SJSA1 (cell line): ENCODE data around the gene GMIP. TPM values are rescaled to one million over a fixed set of nuclear protein-coding genes. Genes with fewer than 3 reads are reported as not detected.

Source experiments
- DNase-seq, 2 experiments: peaks; one replicate each; pipeline ENCODE4 v3.0.0-alpha.2; 2015 to 2020; ENCODE audit warnings: low spot score in 2 of 2, low read depth in 1 of 2
- H3K27ac ChIP-seq: fragments of 250-450 bp; sonication (Bioruptor Pico); 2 replicates; pipeline ENCODE4 v1.5.1; 2020; ENCODE audit warnings: mild to moderate bottlenecking, moderate library complexity
- H3K27me3 ChIP-seq: fragments of 250-450 bp; sonication (Bioruptor Pico); replicated peaks from 2 replicates; pipeline ENCODE4 v1.5.1; 2020; ENCODE audit warnings: mild to moderate bottlenecking, moderate library complexity
- H3K36me3 ChIP-seq: fragments of 250-450 bp; sonication (Bioruptor Pico); 2 replicates; pipeline ENCODE4 v1.5.1; 2020; ENCODE audit warnings: mild to moderate bottlenecking
- H3K4me1 ChIP-seq: fragments of 250-450 bp; sonication (Bioruptor Pico); replicated peaks from 2 replicates; pipeline ENCODE4 v1.6.1; 2021; ENCODE audit warnings: mild to moderate bottlenecking
- H3K4me3 ChIP-seq: fragments of 250-450 bp; sonication (Bioruptor Pico); 2 replicates; pipeline ENCODE4 v1.5.1; 2020; ENCODE audit warnings: mild to moderate bottlenecking
- H3K9me3 ChIP-seq: fragments of 250-450 bp; sonication (Bioruptor Pico); replicated peaks from 2 replicates; pipeline ENCODE4 v1.5.1; 2020; ENCODE audit warnings: mild to moderate bottlenecking
- total RNA-seq: library from RNA; depleted of rRNA; stranded (reverse); fragments of >200 nt; shearing (Covaris generic); gene quantifications from 2 replicates; pipeline ENCODE4 v1.2.3, GENCODE V29; 2014

GMIP gene
- total RNA-seq, 1 experiment from 2014 or later = 2.9 TPM

DNA sequence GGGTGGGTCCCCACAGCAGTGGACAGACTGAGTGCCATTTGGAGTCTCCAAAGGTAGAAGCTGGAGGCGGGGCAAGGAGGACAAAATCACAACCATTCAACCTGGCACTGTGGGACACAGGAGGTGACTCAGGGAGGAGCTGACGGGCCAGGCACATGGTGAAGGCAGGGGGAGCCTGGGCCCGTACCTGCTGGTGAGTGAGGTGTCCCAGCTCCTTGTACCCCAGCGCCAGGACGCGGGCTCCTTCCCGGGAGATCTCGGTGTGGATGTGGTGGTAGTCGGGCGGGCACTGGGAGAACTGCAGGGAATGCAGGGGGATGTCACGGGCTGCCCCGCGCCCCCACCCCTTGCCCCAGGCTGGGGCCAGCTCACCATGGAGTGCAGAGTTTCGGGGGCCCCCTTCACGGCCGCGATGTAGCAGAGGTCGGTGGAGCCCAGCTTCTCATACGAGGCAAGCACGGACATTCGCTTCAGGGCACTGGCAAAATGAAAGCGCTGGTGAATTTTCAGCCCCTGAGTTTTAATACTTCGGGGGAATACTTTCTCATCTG is 10.2 kb upstream of the GMIP start:
- Histone ChIP-seq H3K27me3 (no peaks in the 10 kb centered on the region), H3K27ac (no peak overlapping the region), H3K4me1 (no peaks in the 10 kb centered on the region), H3K9me3 (no peaks in the 10 kb centered on the region), H3K36me3 (peaks cover 95% of the 10 kb centered on the region), H3K4me3 (no peak overlapping the region)
- no peak for DNase-seq

DNA sequence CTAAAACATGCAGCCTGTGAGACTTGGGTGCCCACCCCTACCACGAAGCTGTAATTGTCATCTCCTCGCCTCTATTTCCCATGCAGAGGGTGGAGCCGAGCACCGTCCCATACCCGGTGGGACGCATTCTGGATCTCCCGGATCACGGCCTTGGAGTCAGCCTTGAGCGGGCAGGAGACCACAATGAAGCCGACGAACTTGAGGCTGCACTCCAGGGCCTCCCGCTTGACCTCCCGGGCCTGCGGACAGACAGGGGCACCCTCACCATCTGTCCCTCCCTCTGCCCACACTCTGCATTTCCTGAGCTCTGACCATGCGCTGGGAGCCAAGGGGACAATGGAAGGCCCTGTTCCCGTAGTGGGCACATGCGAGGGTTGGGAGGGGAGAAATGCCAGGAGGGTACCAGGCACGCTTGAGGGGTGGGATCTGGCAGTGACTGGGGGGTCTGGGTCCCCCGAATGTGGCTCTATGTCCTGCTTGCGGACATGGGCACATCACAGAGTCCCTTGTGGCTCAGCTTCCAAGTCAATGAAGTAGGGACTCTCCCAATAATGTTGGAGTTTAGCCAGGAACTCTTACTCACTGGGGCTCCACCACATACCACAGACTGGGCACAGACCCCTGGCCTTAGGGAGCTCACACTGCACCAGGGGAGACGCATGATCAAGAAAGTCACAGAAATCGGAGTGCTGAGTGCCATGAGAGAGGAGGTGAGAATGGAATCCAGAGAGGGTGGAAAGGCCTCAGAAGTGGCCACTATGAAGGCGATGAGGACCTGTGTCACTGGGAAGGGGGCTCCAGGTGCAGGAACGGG is 9.2 kb upstream of the GMIP start:
- H3K27ac ChIP-seq = no peak overlapping the region
- peaks cover 88% of the 10 kb centered on the region for H3K36me3 ChIP-seq
- no peaks in the 10 kb centered on the region for H3K9me3 ChIP-seq
- H3K4me3 ChIP-seq = no peak overlapping the region
- H3K4me1 ChIP-seq = no peaks in the 10 kb centered on the region
- no peak for DNase-seq
- H3K27me3 ChIP-seq = no peaks in the 10 kb centered on the region

DNA sequence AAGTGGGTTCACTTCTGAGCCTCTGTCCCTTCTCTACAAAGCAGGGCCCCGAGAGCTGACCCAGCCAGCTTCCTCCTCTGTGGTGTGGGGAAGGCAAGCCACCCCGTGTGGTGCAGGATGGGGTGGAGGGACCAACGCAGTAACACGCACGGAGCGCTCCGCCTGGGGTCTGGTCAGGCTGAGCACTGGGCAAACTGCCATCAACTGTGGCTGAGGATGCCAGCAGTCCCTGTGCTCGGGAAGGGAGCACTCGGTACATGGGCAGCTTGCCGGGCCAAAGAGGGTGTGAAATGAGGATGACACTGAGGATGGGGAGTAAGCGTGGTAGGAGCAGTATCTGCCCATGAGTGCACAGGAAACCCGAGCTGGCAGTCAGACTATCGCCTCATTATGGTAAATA is 7.6 kb upstream of the GMIP start:
- Histone ChIP-seq H3K27ac (no peak overlapping the region), H3K4me1 (no peaks in the 10 kb centered on the region), H3K36me3 (peaks cover 85% of the 10 kb centered on the region), H3K27me3 (no peaks in the 10 kb centered on the region), H3K9me3 (no peaks in the 10 kb centered on the region), H3K4me3 (no peak overlapping the region)
- DNase-seq = no peak

DNA sequence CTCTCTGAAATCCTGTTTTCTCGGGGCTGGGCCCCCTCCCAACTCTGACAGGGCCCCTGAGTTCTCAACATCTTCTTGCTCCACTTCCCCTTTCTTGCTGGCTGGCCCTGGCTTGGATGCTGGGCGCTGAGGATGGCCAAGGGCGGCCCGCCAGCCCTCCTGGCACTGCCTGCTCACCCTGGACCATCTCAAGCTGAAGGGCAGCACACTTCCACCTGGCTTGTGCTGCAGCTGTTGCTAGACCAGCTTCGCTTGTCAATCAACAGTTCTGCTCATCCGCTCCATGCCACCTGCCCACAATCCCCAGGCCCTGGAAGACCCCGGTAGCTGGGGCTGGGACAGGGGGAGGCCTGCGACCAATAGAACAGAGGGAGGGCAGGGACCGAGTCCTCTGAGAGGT is 6.9 kb upstream of the GMIP start:
- Histone ChIP-seq H3K4me1 (no peaks in the 10 kb centered on the region), H3K9me3 (no peaks in the 10 kb centered on the region), H3K27ac (no peak overlapping the region), H3K4me3 (no peak overlapping the region), H3K27me3 (no peaks in the 10 kb centered on the region), H3K36me3 (peaks cover 85% of the 10 kb centered on the region)
- no peak for DNase-seq

DNA sequence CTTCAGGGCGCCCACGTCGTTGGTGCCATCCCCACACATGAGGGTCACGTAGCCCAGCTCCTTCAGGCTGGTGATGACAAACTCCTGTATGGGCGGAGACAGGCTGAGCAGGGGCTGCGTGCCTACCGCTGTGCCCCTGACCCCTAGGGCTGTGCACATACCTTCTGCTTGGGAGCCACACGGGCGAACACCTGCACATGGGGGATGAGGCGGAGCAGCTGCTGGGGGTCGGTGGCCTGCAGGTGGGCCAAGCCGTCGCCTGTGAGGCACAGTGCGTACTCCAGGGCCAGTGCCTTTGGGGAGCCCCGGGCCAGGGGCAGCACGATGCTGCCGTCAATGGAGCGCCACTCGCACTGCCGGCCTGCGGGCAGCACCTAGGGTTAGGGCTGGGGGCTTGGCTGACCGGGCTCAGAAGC is 6.1 kb upstream of the GMIP start:
- Histone ChIP-seq H3K9me3 (no peaks in the 10 kb centered on the region), H3K27ac (no peak overlapping the region), H3K36me3 (peaks cover 85% of the 10 kb centered on the region), H3K4me3 (no peak overlapping the region), H3K27me3 (no peaks in the 10 kb centered on the region), H3K4me1 (no peaks in the 10 kb centered on the region)
- DNase-seq = no peak

DNA sequence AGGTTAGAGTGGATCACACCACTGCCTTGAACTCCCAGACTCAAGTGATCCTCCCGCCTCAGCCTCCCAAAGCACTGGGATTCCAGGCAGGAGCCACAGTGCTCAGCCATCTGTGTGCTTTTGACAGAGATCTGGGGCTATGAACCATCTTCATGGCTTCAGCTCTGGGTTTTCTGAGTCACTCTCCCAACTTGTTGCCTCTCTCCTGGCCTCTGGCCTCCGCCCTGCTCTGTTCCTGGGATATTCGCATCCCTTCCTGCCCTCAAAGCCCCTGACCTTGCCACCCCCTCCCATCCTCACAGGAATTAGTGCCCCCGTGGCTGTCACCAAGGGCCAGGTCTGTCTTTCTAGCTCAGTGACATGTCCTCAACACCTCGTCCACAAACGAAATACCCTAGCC is 5.7 kb upstream of the GMIP start:
- no peaks in the 10 kb centered on the region for H3K4me1 ChIP-seq
- H3K9me3 ChIP-seq = no peaks in the 10 kb centered on the region
- no peak overlapping the region for H3K4me3 ChIP-seq
- DNase-seq = no peak
- H3K36me3 ChIP-seq = peaks cover 85% of the 10 kb centered on the region
- no peaks in the 10 kb centered on the region for H3K27me3 ChIP-seq
- no peak overlapping the region for H3K27ac ChIP-seq

DNA sequence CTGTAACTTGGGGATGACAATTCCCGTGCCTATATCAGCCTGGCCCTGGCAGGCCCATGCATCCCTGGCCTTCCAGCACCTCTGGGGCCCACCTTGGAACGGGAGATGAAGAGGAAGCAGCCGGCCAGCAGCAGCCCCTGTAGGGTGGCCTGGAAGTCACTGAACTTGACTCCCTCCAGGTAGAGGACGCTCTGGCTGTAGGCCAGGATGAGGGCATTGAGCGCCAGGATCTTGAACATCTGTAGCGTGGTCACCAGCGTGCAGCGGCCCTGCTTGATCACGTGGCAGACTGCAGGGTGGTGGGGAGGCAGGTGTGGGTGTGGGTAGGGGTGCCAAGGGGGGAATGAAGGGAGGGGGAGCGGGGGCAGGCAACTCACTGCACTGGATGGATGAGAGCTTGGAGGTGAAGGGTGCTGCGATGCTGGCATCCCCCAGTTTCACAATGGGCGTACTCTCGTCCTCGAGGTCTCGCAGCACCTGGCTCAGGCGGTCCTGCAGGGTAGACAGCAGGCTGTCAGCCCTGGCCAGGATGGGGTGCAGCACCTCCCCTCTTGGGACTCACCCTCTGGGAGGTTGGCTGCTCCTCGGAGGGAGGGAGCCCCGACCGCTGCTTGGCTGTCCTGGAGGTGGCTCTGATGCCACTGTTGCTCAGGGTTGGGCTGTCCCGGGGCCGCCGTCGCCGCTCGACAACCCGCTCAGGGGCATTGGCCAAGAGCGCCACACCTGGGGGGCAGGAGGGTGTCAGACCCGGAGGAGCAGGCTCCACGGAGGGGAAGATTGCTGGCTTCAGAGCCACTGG is 3.8 kb upstream of the GMIP start:
- Histone ChIP-seq H3K9me3 (no peaks in the 10 kb centered on the region), H3K4me1 (peaks cover 9% of the 10 kb centered on the region), H3K27me3 (no peaks in the 10 kb centered on the region), H3K4me3 (no peak overlapping the region), H3K36me3 (peaks cover 68% of the 10 kb centered on the region), H3K27ac (no peak overlapping the region)
- DNase-seq = no peak

DNA sequence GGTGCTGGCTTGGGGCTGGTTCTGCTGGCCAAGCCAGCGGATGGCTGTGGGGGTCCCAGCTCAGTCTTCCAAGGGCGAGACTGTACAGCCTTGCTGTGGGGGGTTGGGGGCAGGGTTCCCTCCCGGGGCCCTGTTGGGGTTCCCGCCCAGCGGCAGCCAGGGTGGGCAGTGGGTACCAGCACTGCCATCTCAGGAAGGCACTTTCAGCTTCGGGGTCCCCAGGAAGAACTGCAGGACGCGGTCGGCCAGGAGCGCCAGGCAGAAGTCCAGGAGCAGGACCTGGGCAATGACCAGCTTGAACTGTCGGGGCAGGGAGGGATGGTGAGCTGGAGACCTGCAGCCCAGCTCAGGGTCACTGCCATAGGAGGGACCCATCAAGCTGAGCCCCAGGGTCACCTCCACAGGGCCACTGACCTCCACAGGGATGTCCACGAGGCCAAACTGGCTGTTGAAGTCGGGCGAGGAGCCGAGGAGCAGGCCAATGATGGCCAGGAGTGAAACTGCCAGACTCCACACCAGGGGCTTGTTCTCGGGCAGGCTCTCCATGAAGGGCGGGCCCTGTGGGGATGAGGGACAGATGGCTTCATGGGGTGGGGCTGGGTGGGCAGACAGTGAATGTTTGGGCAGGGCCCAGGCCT is 1.9 kb upstream of the GMIP start:
- Histone ChIP-seq H3K4me3 (no peak overlapping the region), H3K4me1 (peaks cover 9% of the 10 kb centered on the region), H3K27me3 (no peaks in the 10 kb centered on the region), H3K36me3 (peaks cover 49% of the 10 kb centered on the region), H3K9me3 (no peaks in the 10 kb centered on the region), H3K27ac (no peak overlapping the region)
- no peak for DNase-seq

DNA sequence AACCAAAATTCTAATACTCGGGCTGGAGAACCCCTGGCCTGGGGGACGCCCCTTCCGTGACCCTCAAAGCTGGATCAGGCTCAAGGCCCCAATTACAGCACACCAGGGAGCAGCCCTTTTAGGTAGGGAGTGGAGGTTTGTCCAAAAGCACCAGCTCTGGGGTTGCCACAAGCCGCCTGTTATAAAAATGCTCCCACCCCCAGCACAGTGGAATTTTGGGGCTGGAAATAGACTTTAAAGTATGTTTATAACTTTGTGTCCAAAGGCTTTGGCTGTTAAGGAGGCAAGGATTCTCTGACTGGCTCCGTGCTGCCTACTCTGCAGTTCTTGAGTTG is 564 bp upstream of the GMIP start:
- Histone ChIP-seq H3K4me1 (peaks cover 9% of the 10 kb centered on the region), H3K9me3 (no peaks in the 10 kb centered on the region), H3K27me3 (no peaks in the 10 kb centered on the region), H3K27ac (no peak overlapping the region), H3K4me3 (peak overlapping the region; percentile 68; the same call in 1 of the 2 replicates), H3K36me3 (peaks cover 35% of the 10 kb centered on the region)
- DNase-seq = no peak

DNA sequence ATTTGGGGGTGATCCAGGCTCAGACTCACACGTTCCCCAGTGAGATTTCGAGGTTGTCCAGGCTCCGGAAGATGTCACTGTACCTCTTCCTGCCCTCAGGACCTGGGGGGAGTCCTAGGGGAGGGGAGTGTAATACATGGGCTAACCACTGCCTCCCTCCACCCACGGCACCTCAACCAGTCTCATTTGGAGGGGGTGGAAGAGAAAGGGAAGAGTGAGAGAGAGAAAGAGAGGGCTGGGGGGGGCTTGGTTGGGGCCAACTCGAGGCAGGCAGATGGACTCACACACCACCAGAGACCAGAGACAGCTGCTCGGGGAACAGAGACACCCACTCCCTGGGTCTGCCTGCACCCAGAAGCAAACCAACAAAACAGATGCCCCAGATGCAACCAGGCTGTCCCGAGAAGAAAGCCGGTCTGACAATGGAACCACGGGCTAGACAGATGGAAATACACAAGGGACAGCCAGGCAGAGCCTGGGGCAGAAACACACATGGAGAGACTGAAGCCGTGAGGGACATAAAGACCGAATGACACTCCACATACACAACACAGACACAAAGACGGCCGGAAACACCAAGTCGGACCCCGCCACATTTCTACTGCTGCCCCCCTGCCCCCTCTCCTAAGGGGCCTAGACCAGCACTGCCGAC is 825 bp downstream of the GMIP start:
- Histone ChIP-seq H3K27ac (0 out of 2 replicates have a peak overlapping the region, but pooled peaks have one; percentile 3), H3K4me1 (peaks cover 9% of the 10 kb centered on the region), H3K27me3 (no peaks in the 10 kb centered on the region), H3K4me3 (peak overlapping the region; percentile 68), H3K36me3 (peaks cover 32% of the 10 kb centered on the region), H3K9me3 (no peaks in the 10 kb centered on the region)
- DNase-seq = peak in 1 of 2 experiments; percentile 33

DNA sequence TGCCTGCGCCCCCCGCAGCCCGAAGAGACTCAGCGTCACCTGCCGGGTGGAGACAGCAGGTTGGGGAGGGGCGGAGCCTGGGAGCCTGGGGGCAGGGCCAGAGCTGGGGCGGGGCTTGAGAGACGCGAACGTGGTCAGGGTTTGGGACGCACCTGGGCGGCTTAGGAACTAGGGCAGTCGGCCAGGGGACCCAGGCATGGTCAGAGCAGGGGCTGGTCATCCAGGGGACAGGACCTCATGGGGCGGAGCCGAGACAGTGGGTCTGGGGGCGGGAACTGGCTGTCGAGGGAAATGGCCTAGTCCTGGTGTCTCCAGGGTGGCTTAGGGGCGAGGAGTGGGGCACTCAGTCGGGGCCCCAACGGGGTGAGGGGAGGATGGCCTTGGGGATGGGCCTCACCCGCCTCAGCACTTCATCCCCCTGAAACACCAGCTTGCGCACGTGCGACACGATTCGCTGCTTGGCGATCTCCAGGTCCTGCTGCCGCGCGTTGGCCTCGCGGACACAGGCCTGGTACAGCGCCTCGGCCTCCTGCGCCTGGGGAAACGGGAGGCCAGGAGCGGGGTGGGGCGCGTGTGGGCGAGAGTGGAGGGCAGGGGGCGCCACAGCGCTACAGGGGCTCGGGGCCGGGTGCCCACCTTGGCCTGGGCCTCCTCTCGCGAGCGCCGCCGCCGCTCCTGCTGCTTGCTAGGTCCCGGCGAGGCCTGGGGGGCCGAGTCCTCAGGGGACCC is 5.8 kb downstream of the GMIP start:
- no peak overlapping the region for H3K4me3 ChIP-seq
- H3K4me1 ChIP-seq = peaks cover 4% of the 10 kb centered on the region
- H3K9me3 ChIP-seq = no peaks in the 10 kb centered on the region
- DNase-seq = no peak
- H3K27me3 ChIP-seq = no peaks in the 10 kb centered on the region
- H3K36me3 ChIP-seq = peaks cover 21% of the 10 kb centered on the region
- H3K27ac ChIP-seq = no peak overlapping the region

DNA sequence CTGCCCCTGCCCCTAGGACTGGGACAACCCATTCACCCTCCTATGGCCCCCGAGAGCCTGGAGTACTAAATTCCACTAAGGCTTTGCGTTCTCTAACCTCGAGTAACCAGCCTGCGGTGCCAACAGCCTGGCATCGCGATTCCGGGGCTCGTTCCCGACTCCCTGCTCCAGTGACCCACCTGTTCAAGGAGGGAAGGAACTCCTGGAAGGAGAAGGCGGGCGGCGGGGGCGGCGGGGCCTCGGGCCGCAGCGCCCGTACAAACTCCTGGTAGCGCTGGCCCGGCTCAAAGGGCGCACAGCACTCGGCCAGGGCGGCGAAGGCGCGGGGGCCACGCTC is 6.3 kb downstream of the GMIP start:
- no peak for DNase-seq
- Histone ChIP-seq H3K4me3 (no peak overlapping the region), H3K9me3 (no peaks in the 10 kb centered on the region), H3K4me1 (no peaks in the 10 kb centered on the region), H3K36me3 (peaks cover 21% of the 10 kb centered on the region), H3K27me3 (no peaks in the 10 kb centered on the region), H3K27ac (no peak overlapping the region)

DNA sequence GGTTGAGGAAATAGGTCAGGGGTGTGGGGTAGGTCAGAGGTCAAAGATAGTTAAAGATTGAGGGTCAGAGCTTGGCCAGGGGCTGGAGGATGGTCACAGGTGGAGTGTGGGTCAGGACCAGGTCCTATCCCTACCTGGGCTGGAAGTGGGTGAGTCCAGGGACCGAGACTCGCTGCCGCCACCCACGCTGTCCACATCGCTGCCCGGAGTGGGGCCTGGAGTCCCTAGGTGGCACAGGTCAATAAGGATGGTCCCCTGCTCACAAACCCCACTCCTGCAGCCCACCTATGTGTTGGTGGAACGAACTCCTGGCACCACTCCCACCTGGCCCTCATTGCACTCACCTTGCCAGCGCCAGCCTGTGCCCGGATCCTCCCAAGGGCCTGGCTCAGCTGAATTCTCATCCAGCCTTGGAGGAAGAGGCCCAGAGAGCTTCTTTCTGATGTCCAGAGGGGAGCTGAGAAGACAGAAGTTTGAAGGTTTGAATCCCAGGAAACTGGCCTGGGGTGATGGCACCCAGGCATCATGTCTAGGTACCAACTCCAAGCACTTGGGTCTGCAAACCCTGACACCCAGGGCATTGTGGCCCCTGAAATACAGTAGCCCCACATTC is 6.8 kb downstream of the GMIP start:
- Histone ChIP-seq H3K36me3 (peaks cover 21% of the 10 kb centered on the region), H3K4me3 (no peak overlapping the region), H3K27me3 (no peaks in the 10 kb centered on the region), H3K27ac (no peak overlapping the region), H3K4me1 (no peaks in the 10 kb centered on the region), H3K9me3 (no peaks in the 10 kb centered on the region)
- DNase-seq = no peak
